Suprapubic skin (tissue), 3 donors: ENCODE results near the gene CLEC18A.

ENCODE experiments used
- EP300 ChIP-seq: sonication (generic); formaldehyde crosslinking; IDR thresholded peaks from one replicate; pipeline ENCODE4 v1.6.1; 2017; ENCODE audit warnings: antibody characterized with exemption
- POLR2A ChIP-seq, 2 donors: fragments of 450-650 bp; IDR thresholded peaks; one replicate each; pipeline ENCODE4 v1.6.1; 2017; ENCODE audit warnings: antibody characterized with exemption in 2 of 2, mild to moderate bottlenecking in 2 of 2, moderate library complexity in 2 of 2
- TF ChIP-seq, protein P1 (sequence below), 2 donors: fragments of 200-600 bp in 1 of 2; fragments of 450-650 bp in 1 of 2; sonication (generic) in 1 of 2; IDR thresholded peaks; one replicate each; pipeline ENCODE4 v1.5.1; 2016 to 2019; ENCODE audit warnings: antibody characterized with exemption in 2 of 2, mild to moderate bottlenecking in 1 of 2, moderate library complexity in 1 of 2

DNA sequence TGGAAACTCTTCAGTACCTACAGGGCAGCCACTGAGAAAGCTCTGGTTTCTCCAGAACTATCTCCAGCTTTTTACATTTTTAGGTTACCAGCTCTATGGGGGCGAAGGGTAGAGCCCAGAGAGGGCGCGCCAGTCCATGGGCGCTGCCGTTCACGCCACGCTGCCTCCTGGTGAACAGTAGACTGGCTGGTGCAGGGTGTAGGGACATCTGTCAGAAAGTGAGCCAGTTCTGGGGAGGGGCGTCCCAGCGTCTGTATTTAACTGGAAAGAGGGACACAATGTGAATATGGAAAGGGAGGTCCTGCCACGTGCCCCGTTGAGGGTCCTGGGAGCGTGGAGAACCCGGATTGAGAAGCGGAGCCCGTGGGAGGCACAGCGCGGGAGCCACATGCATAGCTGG is 16.4 kb upstream of the CLEC18A start:
- TF ChIP-seq, protein P1, sequence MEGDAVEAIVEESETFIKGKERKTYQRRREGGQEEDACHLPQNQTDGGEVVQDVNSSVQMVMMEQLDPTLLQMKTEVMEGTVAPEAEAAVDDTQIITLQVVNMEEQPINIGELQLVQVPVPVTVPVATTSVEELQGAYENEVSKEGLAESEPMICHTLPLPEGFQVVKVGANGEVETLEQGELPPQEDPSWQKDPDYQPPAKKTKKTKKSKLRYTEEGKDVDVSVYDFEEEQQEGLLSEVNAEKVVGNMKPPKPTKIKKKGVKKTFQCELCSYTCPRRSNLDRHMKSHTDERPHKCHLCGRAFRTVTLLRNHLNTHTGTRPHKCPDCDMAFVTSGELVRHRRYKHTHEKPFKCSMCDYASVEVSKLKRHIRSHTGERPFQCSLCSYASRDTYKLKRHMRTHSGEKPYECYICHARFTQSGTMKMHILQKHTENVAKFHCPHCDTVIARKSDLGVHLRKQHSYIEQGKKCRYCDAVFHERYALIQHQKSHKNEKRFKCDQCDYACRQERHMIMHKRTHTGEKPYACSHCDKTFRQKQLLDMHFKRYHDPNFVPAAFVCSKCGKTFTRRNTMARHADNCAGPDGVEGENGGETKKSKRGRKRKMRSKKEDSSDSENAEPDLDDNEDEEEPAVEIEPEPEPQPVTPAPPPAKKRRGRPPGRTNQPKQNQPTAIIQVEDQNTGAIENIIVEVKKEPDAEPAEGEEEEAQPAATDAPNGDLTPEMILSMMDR (IDR thresholded peaks at IDR 0.05): no peak
- no peak for TF ChIP-seq POLR2A (IDR thresholded peaks at IDR 0.05)
- no peak for TF ChIP-seq EP300
